ENCODE results near the gene PDE8A. TPM values are rescaled to one million over a fixed set of nuclear protein-coding genes. Genes with fewer than 3 reads are reported as not detected.

PDE8A gene
- total RNA-seq, 2 donors from 2014 or later = 29.3 to 53.5 TPM

GRCh38 chr15:84955089-84955848 is 26.4 kb upstream of the PDE8A start:
- Mint-ChIP-seq H3K27ac (no peak overlapping the region), H3K9me3 (no peaks in the 10 kb centered on the region), H3K36me3 (no peaks in the 10 kb centered on the region)
- ATAC-seq (peak; percentile 54 to 61), DNase-seq (ENCODE audit: low spot score in 2 of 2) (peak in 1 of 2 donors; percentile 27)

- ATAC-seq (no peak), DNase-seq (ENCODE audit: low spot score in 2 of 2) (no peak)
- Mint-ChIP-seq H3K36me3 (no peaks in the 10 kb centered on the region), H3K9me3 (no peaks in the 10 kb centered on the region), H3K27ac (no peak overlapping the region)
These were observed 25.5 kb upstream of the PDE8A start for GRCh38 chr15:84956199-84956598.

DNA sequence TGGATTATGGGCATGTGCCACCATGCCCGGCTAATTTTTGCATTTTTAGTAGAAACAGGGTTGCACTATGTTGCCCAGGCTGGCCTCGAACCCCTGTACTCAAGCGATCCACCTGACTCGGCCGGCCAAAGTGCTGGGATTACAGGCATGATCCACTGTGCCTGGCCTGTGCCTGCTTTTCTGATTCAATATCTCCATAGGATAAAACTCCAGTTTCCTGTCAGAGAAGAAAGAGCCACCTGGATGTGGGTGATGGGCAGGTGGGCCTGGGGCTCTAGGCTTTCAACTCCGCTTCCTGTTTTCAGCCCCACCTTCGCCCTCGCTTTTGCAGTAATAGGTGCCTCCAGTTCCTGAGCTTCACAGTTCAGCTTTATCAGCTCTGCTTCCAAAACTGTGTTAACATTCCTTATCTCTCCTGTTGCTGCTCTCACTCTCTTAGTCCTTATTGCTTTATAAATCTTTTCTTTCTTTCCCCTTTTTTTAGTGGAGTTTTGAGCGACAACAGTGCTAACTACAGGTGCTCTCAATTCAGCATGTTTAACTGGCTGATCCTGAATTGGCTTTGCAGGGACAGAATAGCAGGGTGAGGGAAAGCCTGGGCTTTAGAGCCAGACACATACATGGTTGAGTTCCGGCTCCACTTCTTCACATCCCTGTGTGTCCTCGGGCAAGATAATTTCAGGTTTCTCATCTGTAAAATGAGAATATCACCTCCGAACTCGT is 21.1 kb upstream of the PDE8A start:
- H3K36me3 Mint-ChIP-seq = no peaks in the 10 kb centered on the region
- H3K9me3 Mint-ChIP-seq = no peaks in the 10 kb centered on the region
- ATAC-seq = no peak
- no peak overlapping the region for H3K27ac Mint-ChIP-seq
- DNase-seq (ENCODE audit: low spot score in 2 of 2) = no peak

DNA sequence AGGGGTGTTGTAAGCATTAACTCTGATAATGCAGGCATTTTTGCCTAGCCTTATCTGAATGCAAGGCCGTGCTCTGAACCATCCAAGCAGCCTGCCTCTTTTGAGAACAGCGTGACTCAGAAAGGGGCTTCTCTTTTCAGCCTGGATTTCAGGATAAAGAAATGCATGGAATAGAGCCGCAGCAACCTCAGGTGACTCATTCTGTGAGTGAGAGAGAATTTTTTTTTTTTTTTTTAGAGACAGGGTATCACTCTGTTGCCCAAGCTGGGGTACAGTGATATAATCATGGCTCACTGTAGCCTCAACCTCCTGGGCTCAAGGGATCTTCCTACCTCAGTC is 20.6 kb upstream of the PDE8A start:
- DNase-seq (ENCODE audit: low spot score in 2 of 2) (no peak), ATAC-seq (no peak)
- Mint-ChIP-seq H3K9me3 (no peaks in the 10 kb centered on the region), H3K27ac (no peak overlapping the region), H3K36me3 (no peaks in the 10 kb centered on the region)

- H3K27ac Mint-ChIP-seq = no peak overlapping the region
- no peaks in the 10 kb centered on the region for H3K9me3 Mint-ChIP-seq
- no peak for ATAC-seq
- H3K36me3 Mint-ChIP-seq = no peaks in the 10 kb centered on the region
- no peak for DNase-seq (ENCODE audit: low spot score in 2 of 2)
These were observed 19.9 kb upstream of the PDE8A start for GRCh38 chr15:84961707-84962106.

DNA sequence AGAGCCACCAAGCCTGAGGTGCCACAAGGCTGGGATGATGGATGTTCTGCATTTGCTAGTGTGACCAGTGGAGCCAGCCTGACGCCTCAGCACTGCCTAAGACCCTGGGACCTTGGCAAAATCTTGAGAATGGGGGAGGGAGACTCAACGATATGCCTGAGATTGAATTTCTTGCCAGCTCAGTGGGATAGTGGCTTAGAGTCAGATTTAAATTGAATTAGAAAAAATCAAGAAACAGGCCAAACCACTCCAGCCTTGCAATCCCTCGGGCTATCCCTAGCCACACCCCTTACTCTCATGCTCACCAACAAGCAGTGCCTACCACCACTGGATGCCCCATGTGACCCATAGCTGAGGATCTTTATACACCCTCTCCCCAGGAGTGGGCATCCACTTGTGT is 18.7 kb upstream of the PDE8A start:
- no peaks in the 10 kb centered on the region for H3K36me3 Mint-ChIP-seq
- H3K27ac Mint-ChIP-seq = no peak overlapping the region
- H3K9me3 Mint-ChIP-seq = no peaks in the 10 kb centered on the region
- DNase-seq (ENCODE audit: low spot score in 2 of 2) (no peak), ATAC-seq (no peak)

DNA sequence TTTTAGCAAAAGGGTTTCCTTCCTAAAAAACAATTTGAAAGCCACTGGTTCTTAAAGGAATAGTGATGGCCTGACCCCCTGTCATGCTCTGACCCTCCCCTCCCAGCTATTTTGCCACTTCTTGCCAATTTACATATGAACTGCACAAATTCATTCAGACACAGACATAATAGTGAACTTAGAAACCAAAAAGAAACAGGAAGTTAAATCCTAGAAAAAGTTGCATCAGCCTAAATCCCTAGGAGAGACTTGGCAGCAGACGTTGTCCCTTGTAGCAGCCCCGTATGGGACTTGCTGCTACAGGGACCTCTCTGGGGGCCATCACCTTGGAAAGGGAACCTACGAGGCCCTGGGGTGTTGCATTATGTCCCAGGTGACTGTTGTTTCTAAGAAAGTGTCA is 14.3 kb upstream of the PDE8A start:
- no peak for ATAC-seq
- DNase-seq (ENCODE audit: low spot score in 2 of 2) = peak in 1 of 2 donors; percentile 21
- Mint-ChIP-seq H3K9me3 (no peaks in the 10 kb centered on the region), H3K27ac (no peak overlapping the region), H3K36me3 (no peaks in the 10 kb centered on the region)

DNA sequence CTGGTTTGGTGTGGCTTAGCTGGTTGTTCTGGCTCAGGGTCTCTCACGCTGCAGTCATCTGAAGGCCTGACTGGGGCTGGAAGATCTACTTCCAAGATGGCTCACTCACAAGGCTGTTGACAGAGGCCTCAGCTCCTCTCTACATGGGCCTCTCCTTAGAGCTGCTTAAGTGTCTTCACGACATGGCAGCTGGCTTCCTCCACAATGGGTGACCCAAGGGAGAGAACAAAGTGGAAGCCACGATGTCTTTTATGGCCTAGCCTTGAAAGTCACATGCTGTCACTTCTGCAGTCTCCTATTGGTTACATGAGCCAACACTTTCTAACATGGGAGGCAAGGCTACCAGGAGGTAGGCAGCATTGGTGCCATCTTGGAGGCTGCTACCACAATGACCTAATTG is 13.4 kb upstream of the PDE8A start:
- no peak for ATAC-seq
- no peak overlapping the region for H3K27ac Mint-ChIP-seq
- peak in 1 of 2 donors; percentile 6 for DNase-seq (ENCODE audit: low spot score in 2 of 2)
- no peaks in the 10 kb centered on the region for H3K36me3 Mint-ChIP-seq
- no peaks in the 10 kb centered on the region for H3K9me3 Mint-ChIP-seq

- no peaks in the 10 kb centered on the region for H3K36me3 Mint-ChIP-seq
- ATAC-seq (no peak), DNase-seq (ENCODE audit: low spot score in 2 of 2) (peak in 1 of 2 donors; percentile 9)
- H3K27ac Mint-ChIP-seq = peak overlapping the region in 1 of 2 donors; percentile 19
- H3K9me3 Mint-ChIP-seq = no peaks in the 10 kb centered on the region
These were observed 12.4 kb upstream of the PDE8A start for GRCh38 chr15:84969257-84969656.

- H3K9me3 Mint-ChIP-seq = no peaks in the 10 kb centered on the region
- ATAC-seq (no peak), DNase-seq (ENCODE audit: low spot score in 2 of 2) (no peak)
- H3K36me3 Mint-ChIP-seq = no peaks in the 10 kb centered on the region
- no peak overlapping the region for H3K27ac Mint-ChIP-seq
These were observed 10.8 kb upstream of the PDE8A start for GRCh38 chr15:84970843-84971242.

DNA sequence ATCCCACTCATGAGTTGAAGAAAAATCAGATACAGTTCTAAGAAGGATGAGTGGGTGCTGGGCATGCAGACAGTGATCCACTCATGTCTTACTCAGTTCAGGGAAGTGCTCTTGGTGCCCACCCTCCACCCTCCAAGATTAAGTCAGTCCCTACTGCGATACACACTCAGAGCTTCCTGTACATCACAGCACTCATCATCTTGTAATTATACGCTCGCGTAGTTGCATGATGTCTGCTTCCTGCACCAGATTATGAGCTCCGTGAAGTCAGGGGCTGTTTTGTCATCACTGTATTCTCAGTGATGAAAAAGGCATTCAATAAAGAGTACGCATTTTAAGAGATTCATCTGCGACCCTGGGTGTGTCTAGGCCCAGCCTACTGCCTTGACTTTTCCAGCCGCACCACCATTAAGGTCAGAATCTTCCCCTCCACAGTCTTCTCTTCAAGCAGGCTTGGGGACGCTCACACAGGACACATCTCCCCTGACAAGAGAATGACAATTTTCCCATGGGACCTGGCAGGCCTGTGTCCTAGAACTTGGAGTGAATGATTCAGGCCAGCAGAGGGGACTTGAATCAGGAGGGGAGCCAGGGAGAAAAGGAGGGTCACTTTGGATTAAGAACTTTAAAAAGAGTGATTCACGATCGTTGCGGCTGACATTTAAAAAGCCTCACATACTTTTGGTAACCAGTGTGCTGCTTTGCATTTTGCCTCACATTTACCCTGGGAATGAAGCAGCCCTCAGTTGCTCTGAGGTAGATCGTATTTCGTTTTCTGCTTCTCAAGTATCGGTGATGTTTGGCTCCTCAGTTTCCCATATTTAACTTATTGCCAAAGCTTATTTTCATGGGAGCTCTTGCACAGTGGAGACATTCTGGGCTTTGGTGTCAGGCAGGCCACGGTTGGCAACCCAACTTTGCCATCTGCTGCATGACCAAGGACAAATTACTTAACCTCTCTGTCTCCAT is 7.9 kb upstream of the PDE8A start:
- ATAC-seq (no peak), DNase-seq (ENCODE audit: low spot score in 2 of 2) (no peak)
- Mint-ChIP-seq H3K9me3 (no peaks in the 10 kb centered on the region), H3K27ac (no peak overlapping the region), H3K36me3 (no peaks in the 10 kb centered on the region)

- no peak for ATAC-seq
- H3K9me3 Mint-ChIP-seq = no peaks in the 10 kb centered on the region
- DNase-seq (ENCODE audit: low spot score in 2 of 2) = no peak
- H3K36me3 Mint-ChIP-seq = no peaks in the 10 kb centered on the region
- peak overlapping the region in 1 of 2 donors; percentile 35 for H3K27ac Mint-ChIP-seq
These were observed 5.7 kb upstream of the PDE8A start for GRCh38 chr15:84975871-84976351.

- ATAC-seq (no peak), DNase-seq (ENCODE audit: low spot score in 2 of 2) (no peak)
- no peaks in the 10 kb centered on the region for H3K9me3 Mint-ChIP-seq
- no peaks in the 10 kb centered on the region for H3K36me3 Mint-ChIP-seq
- no peak overlapping the region for H3K27ac Mint-ChIP-seq
These were observed 4.8 kb upstream of the PDE8A start for GRCh38 chr15:84976746-84977345.

GRCh38 chr15:84979651-84980050 is 2.0 kb upstream of the PDE8A start:
- no peak for ATAC-seq
- H3K36me3 Mint-ChIP-seq = peaks cover 0 to 6% of the 10 kb centered on the region in 2 donors
- H3K9me3 Mint-ChIP-seq = no peaks in the 10 kb centered on the region
- DNase-seq (ENCODE audit: low spot score in 2 of 2) = no peak
- H3K27ac Mint-ChIP-seq = peak overlapping the region in 1 of 2 donors; percentile 89

DNA sequence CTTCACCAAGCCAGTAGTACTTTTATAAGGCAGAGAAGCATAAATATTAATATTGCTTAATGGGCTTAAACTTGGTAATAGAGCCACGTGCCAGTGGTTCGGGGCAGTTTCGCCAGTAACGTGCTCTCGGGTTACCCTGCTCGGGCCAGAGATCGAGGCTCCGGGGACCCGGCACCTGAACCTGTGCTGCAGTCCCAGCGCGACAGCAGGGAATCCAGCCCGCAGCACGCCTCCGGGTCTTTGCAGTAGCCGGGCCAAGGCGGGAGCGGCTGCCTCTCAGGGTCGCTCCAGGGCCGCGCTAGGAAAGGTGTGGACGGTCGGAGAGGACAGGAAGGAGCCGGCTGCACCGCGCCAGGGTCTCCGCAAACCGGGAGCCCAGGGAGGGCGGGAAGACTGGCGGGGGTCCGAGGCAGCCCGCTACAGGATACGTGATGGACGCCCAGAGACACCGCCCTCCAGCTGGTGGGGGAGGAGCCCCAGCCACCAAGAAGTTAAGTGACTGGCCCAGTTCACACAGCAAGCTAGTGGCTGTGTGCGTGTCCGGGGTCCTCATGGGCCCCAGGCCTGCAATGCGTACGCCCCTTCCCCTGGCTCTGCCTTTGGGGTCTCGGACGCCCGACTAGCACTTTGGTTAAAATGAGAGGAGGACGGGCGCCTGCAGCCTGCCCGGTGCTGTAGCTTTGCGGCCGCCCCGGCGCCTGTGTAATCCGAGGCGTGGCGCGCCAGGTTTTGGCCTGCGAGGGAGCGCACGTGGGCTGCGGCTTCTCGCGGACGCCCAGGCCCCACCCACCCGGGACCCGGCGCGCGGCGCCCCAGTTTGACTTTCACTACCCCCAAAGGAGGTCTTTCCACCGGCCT is 1.2 kb upstream of the PDE8A start:
- peak; percentile 67 to 80 for ATAC-seq
- DNase-seq (ENCODE audit: low spot score in 2 of 2) = peak; percentile 79 to 86
- Mint-ChIP-seq H3K9me3 (no peaks in the 10 kb centered on the region), H3K27ac (peak overlapping the region; percentile 89 to 96), H3K36me3 (peaks cover 0 to 6% of the 10 kb centered on the region in 2 donors)
